Caco-2 (cell line): ENCODE results near the gene FCN1. TPM values are rescaled to one million over a fixed set of nuclear protein-coding genes. Genes with fewer than 3 reads are reported as not detected.

Source experiments
- BruUV-seq: library from RNA; stranded (reverse); fragments of 400-500 nt; replicated peaks from 2 replicates; lab custom pipeline; 2021; lab: Mats Ljungman, UMichigan
- CTCF ChIA-PET: fragments of 300-600 bp; sonication (Branson Sonifier 250); formaldehyde crosslinking; loops from one replicate; lab custom pipeline; 2022; ENCODE audit warnings: antibody characterized with exemption; lab: Charles Lee
- POLR2A ChIA-PET: fragments of 300-600 bp; sonication (Branson Sonifier 250); formaldehyde crosslinking; loops from one replicate; lab custom pipeline; 2022; ENCODE audit warnings: antibody characterized with exemption; lab: Charles Lee
- DNase-seq, 2 experiments: peaks; one replicate each; pipeline versions ENCODE4 v3.0.0 to v3.0.0-alpha.2; 2020 to 2022
- H3K27me3 ChIP-seq: replicated peaks from 2 replicates; pipeline ENCODE4 v1.6.0; 2011; ENCODE audit warnings: low read length; ENCODE audit not compliant: control insufficient read depth, insufficient read depth
- H3K36me3 ChIP-seq: 2 replicates; pipeline ENCODE4 v1.5.1; 2011; ENCODE audit warnings: low read length; ENCODE audit not compliant: control insufficient read depth, insufficient read depth
- H3K4me1 ChIP-seq: fragments of 250-450 bp; sonication (Bioruptor Pico); 2 replicates; pipeline ENCODE4 v1.5.1; 2020; ENCODE audit warnings: mild to moderate bottlenecking
- H3K4me3 ChIP-seq: 2 replicates; pipeline ENCODE4 v1.5.1; 2011; ENCODE audit warnings: low read depth, mild to moderate bottlenecking, control low read depth, low read length
- H3K9me3 ChIP-seq: fragments of 250-450 bp; sonication (Bioruptor Pico); 2 replicates; pipeline ENCODE4 v1.5.1; 2020; ENCODE audit warnings: mild to moderate bottlenecking, moderate library complexity
- H3K27ac Mint-ChIP-seq: one replicate; pipeline ENCODE4 v1.8.0; 2022; ENCODE audit warnings: mixed read lengths; ENCODE audit not compliant: unreplicated experiment
- H3K27me3 Mint-ChIP-seq: one replicate; pipeline ENCODE4 v1.8.0; 2022; ENCODE audit warnings: mixed read lengths; ENCODE audit not compliant: insufficient read depth, unreplicated experiment
- H3K36me3 Mint-ChIP-seq: one replicate; pipeline ENCODE4 v1.8.0; 2022; ENCODE audit warnings: mild to moderate bottlenecking, mixed read lengths; ENCODE audit not compliant: insufficient read depth, unreplicated experiment
- H3K4me1 Mint-ChIP-seq: one replicate; pipeline ENCODE4 v1.8.0; 2022; ENCODE audit warnings: low read depth, mixed read lengths; ENCODE audit not compliant: unreplicated experiment
- H3K4me3 Mint-ChIP-seq: one replicate; pipeline ENCODE4 v1.8.0; 2022; ENCODE audit warnings: mild to moderate bottlenecking, moderate library complexity, mixed read lengths; ENCODE audit not compliant: unreplicated experiment
- H3K9me3 Mint-ChIP-seq: one replicate; pipeline ENCODE4 v1.8.0; 2022; ENCODE audit warnings: mixed read lengths; ENCODE audit not compliant: unreplicated experiment
- CTCF ChIP-seq, 2 experiments: fragments of 200-600 bp in 1 of 2; IDR thresholded peaks; 1 replicate in 1 of 2; 2 replicates in 1 of 2; pipeline versions ENCODE4 v1.5.1 to v1.8.0; 2011 to 2022; ENCODE audit warnings: antibody characterized with exemption in 1 of 2, control low read depth in 1 of 2, inconsistent platforms in 1 of 2, low read depth in 1 of 2, low read length in 1 of 2, mild to moderate bottlenecking in 1 of 2, moderate library complexity in 1 of 2; ENCODE audit not compliant: insufficient read depth in 1 of 2, severe bottlenecking in 1 of 2, unreplicated experiment in 1 of 2
- intact Hi-C: fragments of 100-400 bp; cut with micrococcal nuclease; formaldehyde crosslinking; loops from one replicate; pipeline ENCODE4 v1.10.0; 2022; ENCODE audit not compliant: unreplicated experiment
- total RNA-seq: library from RNA; stranded (reverse); gene quantifications from 2 replicates; pipeline ENCODE4 v1.2.3, GENCODE V29; 2022

The FCN1 gene
- total RNA-seq, 1 experiment from 2014 or later, result not detected

- no peaks in the 10 kb centered on the region for H3K9me3 ChIP-seq
- H3K36me3 ChIP-seq, result no peaks in the 10 kb centered on the region
- H3K4me3 ChIP-seq, result no peak overlapping the region
- no peak overlapping the region for H3K27ac Mint-ChIP-seq
- DNase-seq, result no peak
- H3K27me3 ChIP-seq, result no peaks in the 10 kb centered on the region
- no peaks in the 10 kb centered on the region for H3K4me1 ChIP-seq
- H3K27me3 Mint-ChIP-seq, result peaks cover 17% of the 10 kb centered on the region
- intact Hi-C loops, result no loop called here
- H3K36me3 Mint-ChIP-seq, result no peaks in the 10 kb centered on the region
- H3K4me1 Mint-ChIP-seq, result no peaks in the 10 kb centered on the region
- no peaks in the 10 kb centered on the region for H3K9me3 Mint-ChIP-seq
- ChIA-PET POLR2A (no interaction called here), CTCF (no interaction called here)
- no peak overlapping the region for H3K4me3 Mint-ChIP-seq
- no TSS peak for BruUV-seq
- no peak for TF ChIP-seq CTCF (IDR thresholded peaks at IDR 0.05; ENCODE audit: insufficient read depth in 1 of 2, low read depth in 1 of 2, low read length in 1 of 2, severe bottlenecking in 1 of 2, unreplicated experiment in 1 of 2)
Measured at GRCh38 chr9:134914501-134914834, 3.2 kb downstream of the FCN1 start.

DNA sequence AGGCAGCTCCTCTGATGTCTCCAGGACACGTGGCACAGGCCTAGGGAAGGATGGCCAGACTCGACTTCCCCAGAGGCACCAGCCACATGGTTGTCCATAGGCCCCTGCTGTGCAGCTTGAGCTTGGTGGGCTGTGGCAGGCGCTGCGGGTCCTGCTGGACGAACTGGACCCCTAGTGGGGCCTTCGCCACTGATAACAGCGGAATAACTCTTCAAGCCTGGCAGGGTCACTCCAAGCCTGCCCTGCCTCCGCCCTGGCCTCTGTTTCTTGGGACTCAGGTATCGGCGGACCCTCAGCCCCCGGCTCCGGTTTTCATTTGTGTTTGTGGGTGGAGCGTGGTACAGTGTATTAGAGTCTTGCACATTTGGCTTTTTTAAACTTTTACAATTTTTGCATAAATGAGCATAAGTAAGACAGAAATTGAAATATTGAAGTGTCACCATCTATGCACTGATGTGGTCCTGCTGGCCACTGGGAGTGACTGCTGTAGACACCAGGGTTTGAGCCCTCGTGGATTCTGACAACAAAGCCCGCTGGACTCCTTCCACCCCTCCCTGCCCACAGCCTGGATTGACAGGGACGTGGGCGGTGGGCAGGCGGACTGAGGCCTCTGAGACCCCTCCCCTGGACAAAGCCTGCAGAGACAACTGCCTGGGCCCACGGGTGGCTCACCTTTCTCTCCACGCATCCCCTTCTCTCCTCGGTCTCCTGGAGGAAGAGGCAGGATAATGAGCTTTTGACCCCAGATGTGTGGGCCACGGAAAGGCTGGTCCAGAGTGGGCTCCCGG lies 3.8 kb downstream of the FCN1 start:
- Histone ChIP-seq H3K4me1 (no peaks in the 10 kb centered on the region), H3K4me3 (no peak overlapping the region), H3K9me3 (no peaks in the 10 kb centered on the region), H3K36me3 (no peaks in the 10 kb centered on the region), H3K27me3 (no peaks in the 10 kb centered on the region)
- peaks cover 17% of the 10 kb centered on the region for H3K27me3 Mint-ChIP-seq
- no peak for DNase-seq
- intact Hi-C loops, result no loop called here
- BruUV-seq, result no TSS peak
- CTCF ChIA-PET, result no interaction called here
- no peak overlapping the region for H3K27ac Mint-ChIP-seq
- no peaks in the 10 kb centered on the region for H3K9me3 Mint-ChIP-seq
- TF ChIP-seq CTCF (IDR thresholded peaks at IDR 0.05; ENCODE audit: insufficient read depth in 1 of 2, low read depth in 1 of 2, low read length in 1 of 2, severe bottlenecking in 1 of 2, unreplicated experiment in 1 of 2), result no peak
- H3K36me3 Mint-ChIP-seq, result no peaks in the 10 kb centered on the region
- H3K4me1 Mint-ChIP-seq, result no peaks in the 10 kb centered on the region
- no peak overlapping the region for H3K4me3 Mint-ChIP-seq
- POLR2A ChIA-PET, result no interaction called here

- CTCF ChIA-PET, result no interaction called here
- peaks cover 17% of the 10 kb centered on the region for H3K27me3 Mint-ChIP-seq
- intact Hi-C loops, result no loop called here
- no peaks in the 10 kb centered on the region for H3K4me1 Mint-ChIP-seq
- no peak overlapping the region for H3K27ac Mint-ChIP-seq
- no peaks in the 10 kb centered on the region for H3K9me3 Mint-ChIP-seq
- POLR2A ChIA-PET, result no interaction called here
- H3K9me3 ChIP-seq, result no peaks in the 10 kb centered on the region
- no peaks in the 10 kb centered on the region for H3K4me1 ChIP-seq
- no peak for TF ChIP-seq CTCF (IDR thresholded peaks at IDR 0.05; ENCODE audit: insufficient read depth in 1 of 2, low read depth in 1 of 2, low read length in 1 of 2, severe bottlenecking in 1 of 2, unreplicated experiment in 1 of 2)
- H3K36me3 Mint-ChIP-seq, result no peaks in the 10 kb centered on the region
- H3K4me3 ChIP-seq, result no peak overlapping the region
- H3K4me3 Mint-ChIP-seq, result no peak overlapping the region
- H3K36me3 ChIP-seq, result no peaks in the 10 kb centered on the region
- no TSS peak for BruUV-seq
- DNase-seq, result no peak
- no peaks in the 10 kb centered on the region for H3K27me3 ChIP-seq
Measured at GRCh38 chr9:134913041-134913712, 4.5 kb downstream of the FCN1 start.
